ENCODE data around the gene DAZAP1. TPM values are rescaled to one million over a fixed set of nuclear protein-coding genes. Genes with fewer than 3 reads are reported as not detected.

DAZAP1 gene
- total RNA-seq, 1 experiment from 2014 or later, result 151 TPM

GRCh38 chr19:1409204-1410005 is 2.0 kb downstream of the DAZAP1 start:
- no peak for DNase-seq
- TF ChIP-seq CTCF (IDR thresholded peaks at IDR 0.05; ENCODE audit: unreplicated experiment), result no peak
- H3K4me1 Mint-ChIP-seq (ENCODE audit: low read depth, unreplicated experiment), result peaks cover 26% of the 10 kb centered on the region
- peak overlapping the region; percentile 86 for H3K4me3 Mint-ChIP-seq (ENCODE audit: low read depth, unreplicated experiment)
- peaks cover 45% of the 10 kb centered on the region for H3K36me3 Mint-ChIP-seq (ENCODE audit: insufficient read depth, unreplicated experiment)
- intact Hi-C loops (cut with micrococcal nuclease; ENCODE audit: unreplicated experiment), result no loop called here
- no peaks in the 10 kb centered on the region for H3K27me3 Mint-ChIP-seq (ENCODE audit: unreplicated experiment)
- no peaks in the 10 kb centered on the region for H3K9me3 Mint-ChIP-seq (ENCODE audit: low read depth, unreplicated experiment)
- CTCF ChIA-PET, result interaction anchor here (0.6 to 0.9 kb wide), 2 partner anchors 10 to 37 kb away, joined by 3 read pairs; no protein-coding TSS in a partner anchor
- H3K27ac Mint-ChIP-seq (ENCODE audit: unreplicated experiment), result peak overlapping the region; percentile 85
- BruUV-seq (replicated peaks), result no TSS peak

DNA sequence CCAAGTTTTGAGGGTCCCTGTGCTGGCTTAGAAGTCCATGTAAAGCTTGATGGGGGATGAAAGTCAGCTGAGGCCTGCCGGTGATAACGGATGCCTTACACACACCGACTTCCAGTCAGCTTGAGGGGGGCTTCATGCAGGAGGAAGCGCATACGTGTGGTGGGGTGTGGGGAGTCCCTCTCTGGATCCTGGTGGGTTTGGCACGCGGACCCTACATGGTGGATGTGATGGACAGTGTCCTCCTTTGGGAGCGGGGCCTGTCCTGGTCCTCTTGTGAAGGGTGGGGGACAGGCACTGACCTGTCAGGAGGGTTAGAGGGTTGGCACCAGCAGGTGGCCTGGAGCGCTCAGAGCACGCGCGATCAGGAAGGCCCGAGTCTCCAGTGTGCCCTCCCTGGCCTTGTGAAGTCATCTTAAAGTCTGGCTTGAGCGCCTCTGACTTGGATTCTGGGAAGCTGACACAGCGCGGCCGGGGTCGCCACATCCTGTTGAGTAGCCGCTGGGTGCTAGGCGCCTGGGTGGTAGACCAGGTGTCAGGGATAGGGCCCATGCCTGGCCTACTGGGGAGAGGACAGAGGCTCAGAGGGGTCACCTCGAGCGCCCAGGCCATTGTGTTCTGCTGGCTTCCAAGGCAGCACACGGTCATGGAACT is 2.9 kb downstream of the DAZAP1 start:
- H3K9me3 Mint-ChIP-seq (ENCODE audit: low read depth, unreplicated experiment), result no peaks in the 10 kb centered on the region
- TF ChIP-seq CTCF (IDR thresholded peaks at IDR 0.05; ENCODE audit: unreplicated experiment), result no peak
- H3K4me1 Mint-ChIP-seq (ENCODE audit: low read depth, unreplicated experiment), result peaks cover 26% of the 10 kb centered on the region
- peak overlapping the region; percentile 85 for H3K27ac Mint-ChIP-seq (ENCODE audit: unreplicated experiment)
- no TSS peak for BruUV-seq (replicated peaks)
- CTCF ChIA-PET, result interaction anchor here (0.6 to 0.9 kb wide), 2 partner anchors 9 to 37 kb away, joined by 3 read pairs; no protein-coding TSS in a partner anchor
- peaks cover 50% of the 10 kb centered on the region for H3K36me3 Mint-ChIP-seq (ENCODE audit: insufficient read depth, unreplicated experiment)
- DNase-seq, result no peak
- peak overlapping the region; percentile 86 for H3K4me3 Mint-ChIP-seq (ENCODE audit: low read depth, unreplicated experiment)
- H3K27me3 Mint-ChIP-seq (ENCODE audit: unreplicated experiment), result no peaks in the 10 kb centered on the region
- intact Hi-C loops (cut with micrococcal nuclease; ENCODE audit: unreplicated experiment), result no loop called here

DNA sequence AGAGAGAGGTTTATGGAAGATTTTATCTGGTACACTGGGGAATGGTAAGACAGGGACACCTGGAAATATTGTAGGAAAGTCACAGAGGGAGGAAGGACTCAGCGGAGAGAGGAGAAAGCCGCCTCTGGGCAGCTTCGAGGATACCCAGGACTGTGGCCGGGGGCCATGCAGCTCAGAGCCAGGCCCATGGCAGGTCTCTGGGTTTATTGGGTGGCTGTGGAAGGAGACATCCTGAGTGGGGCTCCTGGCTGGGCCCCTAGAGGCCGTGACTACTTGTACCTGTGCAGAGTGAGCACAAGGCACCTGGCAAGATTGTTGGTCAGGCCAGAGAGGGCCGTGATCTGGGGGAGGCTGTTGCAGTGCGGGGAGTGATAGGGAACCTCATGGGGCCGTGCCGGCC is 3.4 kb downstream of the DAZAP1 start:
- peaks cover 55% of the 10 kb centered on the region for H3K36me3 Mint-ChIP-seq (ENCODE audit: insufficient read depth, unreplicated experiment)
- BruUV-seq (replicated peaks), result no TSS peak

More for the DNA sequence above, 3.4 kb downstream of the DAZAP1 start:
- CTCF ChIA-PET, result no interaction called here
- H3K27me3 Mint-ChIP-seq (ENCODE audit: unreplicated experiment), result no peaks in the 10 kb centered on the region
- H3K4me3 Mint-ChIP-seq (ENCODE audit: low read depth, unreplicated experiment), result peak overlapping the region; percentile 86
- TF ChIP-seq CTCF (IDR thresholded peaks at IDR 0.05; ENCODE audit: unreplicated experiment), result no peak
- no peaks in the 10 kb centered on the region for H3K9me3 Mint-ChIP-seq (ENCODE audit: low read depth, unreplicated experiment)
- DNase-seq, result no peak
- H3K4me1 Mint-ChIP-seq (ENCODE audit: low read depth, unreplicated experiment), result peaks cover 26% of the 10 kb centered on the region
- intact Hi-C loops (cut with micrococcal nuclease; ENCODE audit: unreplicated experiment), result no loop called here
- peak overlapping the region; percentile 85 for H3K27ac Mint-ChIP-seq (ENCODE audit: unreplicated experiment)

All from Calu3 (cell line).